Ishikawa (cell line): ENCODE data around the gene ATG9A.

Source experiments
- CEBPB ChIP-seq: IDR thresholded peaks from 2 replicates; pipeline ENCODE4 v1.6.1; 2012
- EGR1 ChIP-seq: IDR thresholded peaks from 2 replicates; pipeline ENCODE4 v1.6.1; 2012
- EP300 ChIP-seq: IDR thresholded peaks from 2 replicates; pipeline ENCODE4 v1.6.1; 2012; ENCODE audit warnings: borderline replicate concordance
- NFIC ChIP-seq: IDR thresholded peaks from 2 replicates; pipeline ENCODE4 v1.6.1; 2012
- RAD21 ChIP-seq: IDR thresholded peaks from 2 replicates; pipeline ENCODE4 v1.6.1; 2012; ENCODE audit warnings: low read depth
- TAF1 ChIP-seq: IDR thresholded peaks from 2 replicates; pipeline ENCODE4 v1.6.1; 2012; ENCODE audit warnings: low read depth, mild to moderate bottlenecking
- ZBTB7A ChIP-seq: IDR thresholded peaks from 2 replicates; pipeline ENCODE4 v1.6.1; 2012; ENCODE audit warnings: low read depth
- TF ChIP-seq, protein P1 (sequence below): IDR thresholded peaks from 2 replicates; pipeline ENCODE4 v1.6.1; 2012; ENCODE audit warnings: low read depth, mild to moderate bottlenecking
- TF ChIP-seq, protein P2 (sequence below): IDR thresholded peaks from 2 replicates; pipeline ENCODE4 v1.6.1; 2012

DNA sequence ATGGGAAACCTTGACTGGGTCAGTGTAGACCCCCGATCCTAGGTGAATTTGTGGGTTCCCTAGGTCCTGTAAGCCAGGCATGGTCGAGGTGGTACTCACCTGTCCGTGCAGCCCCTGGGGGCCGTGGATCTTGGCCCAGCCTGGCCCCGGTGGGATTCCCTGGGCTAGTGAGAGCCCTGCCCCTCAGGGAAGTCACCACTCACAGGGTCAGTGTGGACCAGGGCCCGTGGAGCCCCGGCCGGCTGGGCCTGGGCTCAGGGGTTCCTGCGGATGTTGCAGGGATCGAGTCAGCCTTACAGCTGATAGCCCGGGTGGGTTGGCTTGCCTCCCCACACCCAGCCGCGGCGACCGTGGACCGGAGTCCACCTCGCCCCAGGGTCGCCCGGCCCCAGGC lies 528 bp downstream of the ATG9A start:
- TF ChIP-seq TAF1 (no peak), RAD21 (no peak), CEBPB (no peak), NFIC (no peak), EP300 (no peak), ZBTB7A (no peak; the same call in 1 of the 2 replicates), EGR1 (no peak)
- TF ChIP-seq, protein P1, sequence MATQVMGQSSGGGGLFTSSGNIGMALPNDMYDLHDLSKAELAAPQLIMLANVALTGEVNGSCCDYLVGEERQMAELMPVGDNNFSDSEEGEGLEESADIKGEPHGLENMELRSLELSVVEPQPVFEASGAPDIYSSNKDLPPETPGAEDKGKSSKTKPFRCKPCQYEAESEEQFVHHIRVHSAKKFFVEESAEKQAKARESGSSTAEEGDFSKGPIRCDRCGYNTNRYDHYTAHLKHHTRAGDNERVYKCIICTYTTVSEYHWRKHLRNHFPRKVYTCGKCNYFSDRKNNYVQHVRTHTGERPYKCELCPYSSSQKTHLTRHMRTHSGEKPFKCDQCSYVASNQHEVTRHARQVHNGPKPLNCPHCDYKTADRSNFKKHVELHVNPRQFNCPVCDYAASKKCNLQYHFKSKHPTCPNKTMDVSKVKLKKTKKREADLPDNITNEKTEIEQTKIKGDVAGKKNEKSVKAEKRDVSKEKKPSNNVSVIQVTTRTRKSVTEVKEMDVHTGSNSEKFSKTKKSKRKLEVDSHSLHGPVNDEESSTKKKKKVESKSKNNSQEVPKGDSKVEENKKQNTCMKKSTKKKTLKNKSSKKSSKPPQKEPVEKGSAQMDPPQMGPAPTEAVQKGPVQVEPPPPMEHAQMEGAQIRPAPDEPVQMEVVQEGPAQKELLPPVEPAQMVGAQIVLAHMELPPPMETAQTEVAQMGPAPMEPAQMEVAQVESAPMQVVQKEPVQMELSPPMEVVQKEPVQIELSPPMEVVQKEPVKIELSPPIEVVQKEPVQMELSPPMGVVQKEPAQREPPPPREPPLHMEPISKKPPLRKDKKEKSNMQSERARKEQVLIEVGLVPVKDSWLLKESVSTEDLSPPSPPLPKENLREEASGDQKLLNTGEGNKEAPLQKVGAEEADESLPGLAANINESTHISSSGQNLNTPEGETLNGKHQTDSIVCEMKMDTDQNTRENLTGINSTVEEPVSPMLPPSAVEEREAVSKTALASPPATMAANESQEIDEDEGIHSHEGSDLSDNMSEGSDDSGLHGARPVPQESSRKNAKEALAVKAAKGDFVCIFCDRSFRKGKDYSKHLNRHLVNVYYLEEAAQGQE = no peak
- TF ChIP-seq, protein P2, sequence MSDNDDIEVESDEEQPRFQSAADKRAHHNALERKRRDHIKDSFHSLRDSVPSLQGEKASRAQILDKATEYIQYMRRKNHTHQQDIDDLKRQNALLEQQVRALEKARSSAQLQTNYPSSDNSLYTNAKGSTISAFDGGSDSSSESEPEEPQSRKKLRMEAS = no peak
